Fibroblast of upper back skin (primary cell): ENCODE results near the gene CSNK1G1.
"Not testable (repeated sequence)": the region's sequence is repeated elsewhere in the genome, so short reads cannot be mapped to it uniquely, and the experiment has no call there.

Source experiments
- DNase-seq: peaks from one replicate; pipeline ENCODE4 v3.0.0-alpha.2; 2013

The CSNK1G1 gene

DNA sequence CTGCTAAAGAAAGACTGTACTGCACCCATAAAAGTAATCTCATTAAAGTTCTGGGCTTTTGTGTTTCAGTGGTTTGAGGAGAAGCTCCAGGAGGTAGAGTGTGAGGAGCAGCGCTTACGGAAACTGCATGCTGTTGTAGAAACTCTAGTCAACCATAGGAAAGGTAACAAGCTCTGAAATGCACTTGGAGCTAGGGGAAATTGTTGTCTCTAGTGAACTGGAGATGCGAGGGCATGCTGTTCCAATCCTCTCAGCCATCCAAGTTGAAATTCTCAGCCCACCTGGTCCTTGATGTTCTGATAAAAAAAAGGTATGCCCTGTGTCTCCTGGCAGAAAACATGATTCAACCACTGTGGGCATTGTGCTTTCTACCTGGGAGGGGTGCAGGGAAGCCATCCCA lies 225.8 kb downstream of the CSNK1G1 start:
- DNase-seq, result no peak

DNA sequence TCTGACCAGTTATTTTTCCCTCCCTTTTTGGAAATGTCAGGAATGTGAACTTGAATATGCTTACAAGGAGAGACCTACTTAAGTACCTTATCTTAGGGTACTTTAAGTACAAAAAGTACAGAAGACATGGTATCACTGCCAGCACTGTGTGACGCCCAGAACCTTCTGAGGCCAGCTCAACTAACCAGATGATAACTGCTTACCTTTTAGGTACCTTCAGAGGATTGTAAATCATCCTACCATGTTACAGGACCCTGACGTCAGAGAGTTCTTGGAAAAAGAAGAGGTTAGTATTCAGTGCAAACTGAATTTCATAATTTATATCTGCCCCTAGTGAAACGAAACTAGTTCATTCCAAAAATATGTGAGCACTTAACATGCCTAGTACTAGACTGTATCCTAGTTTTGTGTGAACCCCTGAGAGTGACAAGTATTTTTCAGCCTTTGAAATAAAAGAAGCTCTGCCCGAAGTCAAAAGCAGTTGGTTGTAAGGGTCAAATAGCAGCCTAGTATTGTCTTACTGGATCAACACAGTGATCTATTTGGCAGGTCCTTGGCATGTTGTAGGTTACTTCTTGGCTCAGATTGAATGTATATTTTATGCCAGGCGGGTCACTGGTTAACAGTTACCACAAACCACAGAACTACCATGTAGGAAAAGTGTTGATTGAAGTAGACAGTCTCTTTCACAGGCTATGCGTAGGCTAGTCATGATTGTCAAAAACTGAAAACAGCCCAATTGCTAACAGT lies 228.3 kb downstream of the CSNK1G1 start:
- DNase-seq, result no peak

DNA sequence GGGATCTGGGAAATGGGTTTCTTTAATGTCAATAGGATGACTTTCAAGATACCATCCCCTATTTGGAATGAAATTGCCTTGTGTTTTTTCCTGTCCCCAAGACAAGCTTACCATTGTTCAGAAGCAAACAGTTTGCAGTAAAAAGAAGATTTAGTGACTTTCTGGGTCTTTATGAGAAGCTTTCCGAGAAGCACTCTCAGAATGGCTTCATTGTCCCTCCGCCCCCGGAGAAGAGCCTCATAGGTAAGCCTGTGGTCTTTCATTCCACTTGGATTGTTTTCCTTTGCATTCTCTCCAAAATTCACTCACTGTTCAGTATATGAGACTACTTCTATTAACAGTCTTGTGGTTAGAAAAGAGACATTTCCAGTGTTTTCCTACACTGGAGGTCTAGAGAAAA lies 230.0 kb downstream of the CSNK1G1 start:
- no peak for DNase-seq

DNA sequence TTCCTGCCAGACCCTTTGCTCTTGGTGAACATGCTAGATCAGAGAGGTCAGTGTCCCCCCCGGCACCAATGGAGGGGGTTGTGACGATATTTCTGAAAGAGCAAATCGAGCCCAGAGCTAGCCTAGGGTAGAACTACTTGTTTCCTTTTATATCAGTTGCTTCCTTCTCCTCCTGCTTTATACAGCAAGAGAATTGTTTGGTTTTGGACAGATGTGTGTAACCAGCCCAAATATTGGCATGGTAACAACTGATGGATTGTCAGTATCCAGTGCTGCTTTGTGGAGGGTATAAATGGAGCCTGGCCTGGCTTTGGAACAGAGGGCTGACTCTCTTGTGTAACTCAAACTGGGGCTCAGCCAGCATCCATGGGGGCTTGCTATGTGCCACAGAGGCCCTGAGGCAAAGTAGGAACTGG lies 233.0 kb downstream of the CSNK1G1 start:
- no peak for DNase-seq

DNA sequence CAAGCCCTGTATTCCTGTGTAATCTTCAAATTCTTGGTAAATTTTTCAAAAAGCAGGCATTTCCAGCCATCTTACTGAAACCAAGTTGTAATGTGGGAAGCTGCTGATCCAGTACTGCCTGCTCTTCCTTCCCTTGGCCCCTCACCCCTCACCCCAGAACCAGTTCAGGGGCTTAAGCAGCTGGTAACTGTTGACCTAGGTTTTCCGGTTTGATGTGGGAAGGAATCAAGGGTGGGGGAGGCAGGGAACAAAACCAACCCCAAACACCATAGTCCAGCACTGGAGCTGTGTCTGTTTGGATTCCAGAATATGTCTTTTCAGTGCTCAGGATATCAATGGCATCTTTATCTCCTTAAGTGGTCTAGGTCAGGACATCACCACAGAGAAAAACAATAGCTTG lies 233.5 kb downstream of the CSNK1G1 start:
- DNase-seq, result no peak

DNA sequence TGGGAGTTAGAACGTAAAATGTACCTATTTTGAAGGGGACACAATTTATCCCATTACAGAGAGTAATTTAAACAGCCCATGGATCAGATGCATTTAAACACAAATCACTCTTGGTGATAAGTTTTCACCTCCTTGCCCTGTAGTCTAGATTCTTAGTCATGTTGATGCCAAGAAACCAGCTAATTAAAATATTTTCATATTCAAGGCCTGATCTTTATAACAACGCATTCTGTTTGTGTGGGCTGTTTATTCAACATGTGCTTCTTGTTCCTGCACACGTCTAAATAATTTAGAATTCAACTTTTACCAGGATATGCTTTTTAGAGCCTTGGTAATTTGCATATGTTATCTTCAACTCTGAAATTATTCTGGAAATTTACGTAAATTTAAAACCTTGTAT lies 234.4 kb downstream of the CSNK1G1 start:
- no peak for DNase-seq

DNA sequence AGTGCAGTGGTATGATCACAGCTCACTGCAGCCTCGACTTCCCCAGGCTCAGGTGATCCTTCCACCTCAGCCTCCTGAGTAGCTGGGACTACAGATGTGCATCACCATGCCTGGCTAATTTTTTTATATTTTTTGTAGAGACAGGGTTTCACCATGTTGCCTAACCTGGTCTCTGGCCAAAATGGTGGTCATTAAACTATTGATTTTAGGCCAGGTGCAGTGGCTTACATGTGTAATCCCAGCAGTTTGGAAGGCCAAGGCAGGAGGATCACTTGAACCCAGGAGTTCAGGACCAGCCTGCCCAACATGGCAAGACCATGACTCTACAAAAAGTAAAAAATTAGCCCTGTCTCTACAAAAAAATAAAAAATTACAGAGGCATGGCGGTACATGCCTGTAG lies 235.7 kb downstream of the CSNK1G1 start:
- DNase-seq, result not testable (repeated sequence)

DNA sequence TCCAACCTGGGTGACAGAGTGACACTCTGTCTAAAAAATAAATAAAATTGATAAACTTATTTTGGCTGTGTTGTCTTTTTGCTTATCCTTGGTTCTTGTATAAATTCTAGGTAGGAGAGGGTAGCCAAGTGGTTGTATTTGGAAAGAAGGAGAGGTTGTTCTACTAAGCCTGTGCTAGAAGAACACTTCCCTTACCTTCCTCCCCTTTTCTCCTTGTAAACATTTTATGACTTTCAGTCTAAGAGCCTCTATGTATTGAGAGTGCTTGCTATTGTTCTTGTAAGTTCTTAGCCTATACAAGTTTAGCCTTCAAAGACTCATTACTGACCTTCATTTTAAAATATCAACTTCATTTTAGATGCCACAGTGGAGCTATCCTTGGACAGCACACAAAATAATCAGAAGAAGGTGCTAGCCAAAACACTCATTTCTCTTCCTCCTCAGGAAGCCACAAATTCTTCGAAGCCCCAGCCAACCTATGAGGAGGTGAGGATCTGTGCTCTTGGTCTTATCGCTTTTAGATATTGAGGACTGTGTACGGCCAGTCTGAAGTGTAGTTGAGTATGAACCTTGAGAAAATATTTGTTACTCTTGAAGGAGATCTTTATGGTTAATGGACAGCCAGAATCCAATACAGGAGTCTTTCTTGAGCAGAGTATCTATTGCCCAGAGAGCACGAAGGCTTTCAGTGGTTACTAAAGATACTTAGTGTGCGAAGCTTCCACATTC lies 238.1 kb downstream of the CSNK1G1 start:
- no peak for DNase-seq
